Measurements from ENCODE around the gene ANKRD61. TPM values are rescaled to one million over a fixed set of nuclear protein-coding genes. Genes with fewer than 3 reads are reported as not detected.

Gene ANKRD61
- polyA plus RNA-seq, 1 donor from 2014 or later, result not detected

- no peak overlapping the region for H3K27ac ChIP-seq (ENCODE audit: low read length)
- no peak overlapping the region for H3K4me3 ChIP-seq (ENCODE audit: low read length)
- no peaks in the 10 kb centered on the region for H3F3A ChIP-seq (ENCODE audit: insufficient read depth, low read length, poor library complexity, severe bottlenecking)
- no peak overlapping the region for H3K4me2 ChIP-seq (ENCODE audit: low read length)
- H3K9me3 ChIP-seq (ENCODE audit: low read length), result no peaks in the 10 kb centered on the region
- no peaks in the 10 kb centered on the region for H3K27me3 ChIP-seq (ENCODE audit: insufficient read depth, low read depth, low read length)
- H3K9ac ChIP-seq (ENCODE audit: low read length), result no peak overlapping the region
- no peaks in the 10 kb centered on the region for H4K20me1 ChIP-seq (ENCODE audit: insufficient read depth)
- no peak overlapping the region for H2AFZ ChIP-seq (ENCODE audit: low read depth, low read length)
- H3K79me2 ChIP-seq (replicated peaks; ENCODE audit: insufficient read depth, low read length), result no peaks in the 10 kb centered on the region
- H3K9me2 ChIP-seq (ENCODE audit: insufficient read depth, low read length), result no peaks in the 10 kb centered on the region
- H3K36me3 ChIP-seq (ENCODE audit: insufficient read depth, low read length), result peaks cover 5% of the 10 kb centered on the region
- TF ChIP-seq REST (IDR thresholded peaks at IDR 0.05; ENCODE audit: borderline replicate concordance) (no peak), POLR2AphosphoS5 (IDR thresholded peaks at IDR 0.05) (no peak)
These were observed 3.3 kb upstream of the ANKRD61 start for GRCh38 chr7:6027806-6028365.

GRCh38 chr7:6028563-6028962, 2.6 kb upstream of the ANKRD61 start:
- Histone ChIP-seq H3K27me3 (ENCODE audit: insufficient read depth, low read depth, low read length) (no peaks in the 10 kb centered on the region), H3F3A (ENCODE audit: insufficient read depth, low read length, poor library complexity, severe bottlenecking) (no peaks in the 10 kb centered on the region), H4K20me1 (ENCODE audit: insufficient read depth) (no peaks in the 10 kb centered on the region), H3K36me3 (ENCODE audit: insufficient read depth, low read length) (peaks cover 4% of the 10 kb centered on the region), H2AFZ (ENCODE audit: low read depth, low read length) (no peak overlapping the region), H3K9ac (ENCODE audit: low read length) (no peak overlapping the region), H3K27ac (ENCODE audit: low read length) (no peak overlapping the region), H3K9me3 (ENCODE audit: low read length) (no peaks in the 10 kb centered on the region), H3K4me3 (ENCODE audit: low read length) (no peak overlapping the region), H3K79me2 (replicated peaks; ENCODE audit: insufficient read depth, low read length) (no peaks in the 10 kb centered on the region), H3K9me2 (ENCODE audit: insufficient read depth, low read length) (no peaks in the 10 kb centered on the region), H3K4me2 (ENCODE audit: low read length) (no peak overlapping the region)
- TF ChIP-seq TAF1 (IDR thresholded peaks at IDR 0.05; ENCODE audit: low read depth), result no peak
- no peak for TF ChIP-seq EP300 (conservative IDR thresholded peaks at IDR 0.05; ENCODE audit: poor library complexity, severe bottlenecking)

GRCh38 chr7:6031567-6031966, 391 bp downstream of the ANKRD61 start:
- TF ChIP-seq EZH2 (IDR thresholded peaks at IDR 0.05; ENCODE audit: borderline replicate concordance, insufficient read depth, low read length, poor library complexity, severe bottlenecking) (no peak), EP300 (conservative IDR thresholded peaks at IDR 0.05; ENCODE audit: poor library complexity, severe bottlenecking) (no peak), SMC3 (conservative IDR thresholded peaks at IDR 0.05; ENCODE audit: poor library complexity) (no peak), MXI1 (conservative IDR thresholded peaks at IDR 0.05; ENCODE audit: poor library complexity, severe bottlenecking) (no peak), POLR2AphosphoS5 (IDR thresholded peaks at IDR 0.05) (no peak), RAD21 (conservative IDR thresholded peaks at IDR 0.05) (no peak), REST (IDR thresholded peaks at IDR 0.05; ENCODE audit: borderline replicate concordance) (no peak), TAF1 (IDR thresholded peaks at IDR 0.05; ENCODE audit: low read depth) (no peak), CTCF (IDR thresholded peaks at IDR 0.05; ENCODE audit: poor library complexity, severe bottlenecking) (no peak)

More at GRCh38 chr7:6031567-6031966, 391 bp downstream of the ANKRD61 start:
- Histone ChIP-seq H3K4me2 (ENCODE audit: low read length) (no peak overlapping the region), H3K79me2 (replicated peaks; ENCODE audit: insufficient read depth, low read length) (no peaks in the 10 kb centered on the region), H2AFZ (ENCODE audit: low read depth, low read length) (no peak overlapping the region), H3K9ac (ENCODE audit: low read length) (no peak overlapping the region), H3F3A (ENCODE audit: insufficient read depth, low read length, poor library complexity, severe bottlenecking) (no peaks in the 10 kb centered on the region), H3K27ac (ENCODE audit: low read length) (no peak overlapping the region), H4K20me1 (ENCODE audit: insufficient read depth) (no peaks in the 10 kb centered on the region), H3K4me3 (ENCODE audit: low read length) (no peak overlapping the region), H3K9me2 (ENCODE audit: insufficient read depth, low read length) (no peaks in the 10 kb centered on the region), H3K36me3 (ENCODE audit: insufficient read depth, low read length) (peaks cover 15% of the 10 kb centered on the region), H3K27me3 (ENCODE audit: insufficient read depth, low read depth, low read length) (no peaks in the 10 kb centered on the region), H3K9me3 (ENCODE audit: low read length) (no peaks in the 10 kb centered on the region)
